HG03558 (cell line): Measurements from ENCODE around the gene RLN1.
A peak's percentile ranks its signal among the peaks of the same experiment; 100 is the strongest.
"Not testable (repeated sequence)": the region's sequence is repeated elsewhere in the genome, so short reads cannot be mapped to it uniquely, and the experiment has no call there.

Experiments
- ATAC-seq: cut with Tn5 transposase; IDR thresholded peaks from one replicate; pipeline ENCODE4 v1.9.1; 2021; ENCODE audit warnings: moderate number of reproducible peaks; ENCODE audit not compliant: unreplicated experiment; ENCODE audit errors: extremely low read depth

RLN1 gene

GRCh38 chr9:5326893-5327548, 12.7 kb downstream of the RLN1 start:
- ATAC-seq: no peak

GRCh38 chr9:5326187-5326586, 13.5 kb downstream of the RLN1 start:
- no peak for ATAC-seq

DNA sequence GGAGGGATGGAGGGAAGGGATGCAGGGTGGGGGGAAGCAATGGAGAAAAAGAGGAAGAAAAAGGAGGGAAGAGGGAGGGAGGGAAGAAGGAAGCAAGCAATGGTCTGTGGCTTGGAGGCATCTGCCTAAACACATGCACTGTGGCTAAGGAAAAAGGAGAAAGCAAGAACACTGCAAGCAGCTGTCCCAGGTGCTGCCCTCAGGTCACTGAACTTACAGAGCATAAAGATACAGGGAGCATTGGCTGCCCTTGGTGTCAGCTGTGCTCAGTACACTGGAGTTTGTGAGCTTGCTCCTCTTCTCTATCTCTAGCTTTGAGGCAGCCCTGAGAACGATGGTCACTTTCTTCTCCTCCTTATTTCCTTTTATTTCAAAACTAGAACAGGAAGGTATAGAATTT, 18.1 kb downstream of the RLN1 start:
- not testable (repeated sequence) for ATAC-seq

GRCh38 chr9:5321058-5321457, 18.6 kb downstream of the RLN1 start:
- no peak for ATAC-seq

GRCh38 chr9:5316406-5316805, 23.3 kb downstream of the RLN1 start:
- not testable (repeated sequence) for ATAC-seq

- no peak for ATAC-seq
Measured at GRCh38 chr9:5315187-5315923, 24.3 kb downstream of the RLN1 start.

- ATAC-seq: no peak
Measured at GRCh38 chr9:5310851-5311250, 28.8 kb downstream of the RLN1 start.

GRCh38 chr9:5305741-5306140, 33.9 kb downstream of the RLN1 start:
- ATAC-seq: no peak

GRCh38 chr9:5303840-5304795, 35.6 kb downstream of the RLN1 start, which contains the start of gene RLN2:
Gene RLN2 (minus strand): TSS chr9:5304716. CDS start chr9:5304580, 136 bp downstream.
- peak; percentile 98 for ATAC-seq

- ATAC-seq: no peak
Measured at GRCh38 chr9:5301544-5301943, 38.1 kb downstream of the RLN1 start.

- no peak for ATAC-seq
Measured at GRCh38 chr9:5292141-5292540, 47.5 kb downstream of the RLN1 start.

DNA sequence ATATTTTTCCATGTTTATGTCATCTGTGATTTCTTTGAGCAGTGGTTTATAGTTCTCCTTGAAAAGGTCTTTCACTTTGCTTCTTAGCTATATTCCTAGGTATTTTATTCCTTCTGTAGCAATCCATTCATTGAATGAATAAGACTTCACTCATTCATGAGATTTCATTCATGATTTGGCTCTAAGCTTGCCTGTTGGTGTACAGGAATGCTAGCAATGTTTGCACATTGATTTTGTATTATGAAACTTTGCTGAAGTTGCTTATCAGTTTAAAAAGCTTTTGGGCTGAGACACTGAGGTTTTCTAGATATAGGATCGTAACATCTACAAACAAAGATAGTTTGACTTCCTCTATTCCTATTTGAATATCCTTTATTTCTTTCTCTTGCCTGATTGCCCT, 51.1 kb downstream of the RLN1 start:
- ATAC-seq: no peak

DNA sequence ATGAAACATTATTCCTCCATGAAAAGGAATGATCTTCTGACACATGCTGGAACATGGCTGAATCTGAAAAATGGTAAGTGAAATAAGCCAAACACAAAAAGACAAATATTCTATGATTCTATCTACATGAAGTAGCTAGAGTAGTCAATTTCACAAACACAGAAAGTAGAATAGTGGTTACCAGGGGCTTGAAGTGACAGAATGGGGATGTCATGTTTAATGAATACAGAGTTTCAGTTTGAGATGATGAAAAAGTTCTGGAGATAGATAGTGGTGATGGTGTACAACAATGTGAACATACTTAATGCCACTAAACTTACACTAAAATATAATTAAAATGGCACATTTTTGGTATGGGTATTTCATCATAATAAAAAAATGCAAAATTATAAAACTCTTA, 53.4 kb downstream of the RLN1 start:
- ATAC-seq: no peak
